Iris pigment epithelial cell (primary cell): ENCODE results near the gene TANGO2.

Experiments used
- DNase-seq: peaks from one replicate; pipeline ENCODE4 v3.0.0-alpha.2; 2011; ENCODE audit warnings: low read depth

TANGO2 gene

DNA sequence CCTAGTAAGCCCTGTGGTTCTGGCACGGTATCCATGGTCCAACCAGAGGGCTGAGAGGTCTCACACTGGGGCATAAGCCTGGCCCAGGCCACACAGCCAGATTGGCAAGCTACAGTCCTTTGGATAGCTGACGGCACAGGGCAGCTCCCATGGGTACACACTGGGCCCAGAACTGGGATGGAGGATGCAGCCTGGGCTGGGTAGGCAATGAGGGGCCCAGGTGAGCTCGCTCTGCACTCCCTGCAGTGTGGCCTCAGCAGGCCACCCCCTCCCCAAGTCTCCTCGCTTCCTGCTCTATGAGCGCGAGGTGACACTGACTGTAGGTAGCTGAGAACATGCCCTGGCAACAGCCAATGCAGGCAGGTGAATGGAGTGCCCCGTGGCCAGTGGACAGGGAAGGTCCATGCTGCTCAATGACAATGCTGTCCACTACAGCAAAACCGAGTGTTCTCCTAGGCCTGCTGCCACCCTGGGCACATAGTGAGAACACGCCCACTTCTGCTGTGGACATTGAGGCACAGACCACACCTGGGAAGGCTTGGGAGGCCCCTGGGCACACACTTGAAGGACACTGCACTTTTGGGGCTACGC is 8.1 kb upstream of the TANGO2 start:
- no peak for DNase-seq

DNA sequence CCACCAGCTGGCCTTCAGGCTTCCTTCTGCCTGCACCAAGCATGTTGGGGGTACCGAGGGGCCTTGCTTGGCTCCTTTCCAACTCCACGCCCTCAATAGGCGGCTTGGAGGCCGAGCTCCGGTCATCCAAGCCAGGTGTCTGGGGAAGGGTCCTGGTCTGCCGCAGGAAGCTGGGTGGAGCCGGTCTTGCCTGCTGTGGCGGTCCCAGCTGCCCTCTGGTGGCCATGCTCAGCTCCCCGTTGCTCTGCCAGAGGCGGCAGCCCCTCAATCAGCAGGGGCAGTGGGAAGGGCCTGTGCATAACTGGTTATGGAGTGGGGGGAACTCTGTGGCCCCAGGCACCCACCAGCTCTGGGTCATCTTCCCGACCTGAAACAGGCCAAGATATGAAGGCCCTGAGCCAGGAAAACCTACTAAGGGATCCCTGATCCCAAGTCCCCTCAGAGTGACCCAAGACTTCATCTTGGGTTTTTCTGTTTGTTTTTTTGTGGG is 7.5 kb upstream of the TANGO2 start:
- DNase-seq: peak; percentile 49

DNA sequence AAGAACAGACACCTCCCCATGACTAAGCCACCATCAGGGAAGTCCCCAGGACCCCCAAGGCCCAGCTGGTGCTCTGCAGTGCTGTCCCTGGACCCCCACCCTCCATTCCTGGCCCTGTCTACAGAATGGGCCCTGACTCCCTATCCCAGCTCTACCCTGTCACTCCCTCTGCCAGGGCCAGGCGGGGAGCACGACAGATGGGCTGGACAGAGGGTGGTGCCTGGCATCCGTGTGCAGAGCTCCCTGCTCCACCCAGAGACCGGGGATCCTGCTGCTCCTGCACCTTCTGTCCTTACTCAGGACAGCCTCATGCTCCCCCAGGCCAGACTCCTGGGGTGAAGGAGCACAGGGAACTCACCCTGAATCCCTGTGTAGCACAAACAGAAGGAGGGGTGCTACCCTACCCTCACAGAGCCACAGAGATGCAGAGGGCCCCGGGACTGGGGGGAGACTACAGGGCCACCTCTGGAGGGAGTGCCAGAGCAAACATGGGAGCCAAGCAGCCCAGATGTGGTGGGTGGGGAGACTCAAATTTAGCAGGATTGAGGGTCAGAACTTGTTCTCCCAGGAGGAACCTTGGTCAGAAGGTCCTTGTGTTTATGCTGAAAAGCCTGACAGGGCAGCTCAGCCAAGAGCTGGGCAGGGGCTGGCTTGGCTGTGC is 6.3 kb upstream of the TANGO2 start:
- no peak for DNase-seq

DNA sequence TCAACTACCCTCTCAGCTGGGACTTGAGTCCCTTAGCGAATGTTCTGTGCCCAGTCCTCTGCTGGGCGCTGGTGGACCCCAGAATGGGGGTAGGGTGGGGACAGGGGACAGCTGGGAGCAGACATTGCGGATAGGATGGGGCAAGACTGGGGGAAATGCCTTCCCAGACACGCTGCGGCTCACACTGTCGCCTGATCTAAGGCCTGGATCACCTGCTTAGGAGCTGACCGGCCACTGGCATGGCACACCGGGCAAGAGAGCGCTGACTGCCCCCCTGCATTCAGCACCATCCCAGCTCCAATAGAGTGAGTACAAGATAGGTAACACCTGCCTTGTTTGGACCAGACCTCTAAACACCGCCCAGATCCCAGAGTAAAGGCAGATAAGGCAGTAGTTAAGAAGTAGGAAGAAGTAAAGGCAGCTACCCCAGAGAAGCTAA is 5.7 kb upstream of the TANGO2 start:
- DNase-seq: no peak

DNA sequence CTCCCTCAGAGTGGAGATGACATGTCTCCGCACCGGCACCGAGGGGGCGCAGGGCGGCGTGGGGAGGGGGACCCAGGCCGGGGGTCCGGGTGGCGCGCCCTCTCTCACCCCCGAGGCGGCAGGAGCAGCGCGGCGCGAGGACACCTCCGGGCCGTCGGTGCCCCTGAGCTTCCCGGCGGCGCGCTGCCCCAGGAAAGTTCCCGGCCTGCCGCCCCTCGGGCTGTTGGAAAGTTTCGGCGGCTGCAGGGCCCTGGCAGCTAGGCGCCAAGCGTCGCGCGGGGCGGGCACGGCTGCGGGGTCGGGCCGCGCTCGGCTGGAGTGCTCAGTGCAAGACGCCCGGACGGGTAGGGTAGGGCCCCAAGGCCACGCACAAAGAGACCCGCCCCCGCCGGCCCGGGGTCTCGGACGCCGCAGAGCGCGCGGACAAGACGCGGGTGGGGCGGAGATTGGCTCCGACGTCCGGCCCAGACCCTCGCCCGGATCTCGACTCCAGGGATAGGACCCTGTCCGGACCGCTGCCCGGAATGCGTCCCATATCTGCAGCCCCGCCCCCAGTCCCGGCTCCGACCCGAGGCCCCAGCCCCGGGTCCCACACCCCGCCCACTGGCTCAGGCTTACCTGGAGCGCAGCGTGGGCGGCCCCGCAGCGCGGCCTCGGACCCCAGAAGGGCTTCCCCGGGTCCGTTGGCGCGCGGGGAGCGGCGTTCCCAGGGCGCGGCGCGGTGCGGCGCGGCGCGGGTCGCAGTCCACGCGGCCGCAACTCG is 4.8 kb upstream of the TANGO2 start:
- no peak for DNase-seq

DNA sequence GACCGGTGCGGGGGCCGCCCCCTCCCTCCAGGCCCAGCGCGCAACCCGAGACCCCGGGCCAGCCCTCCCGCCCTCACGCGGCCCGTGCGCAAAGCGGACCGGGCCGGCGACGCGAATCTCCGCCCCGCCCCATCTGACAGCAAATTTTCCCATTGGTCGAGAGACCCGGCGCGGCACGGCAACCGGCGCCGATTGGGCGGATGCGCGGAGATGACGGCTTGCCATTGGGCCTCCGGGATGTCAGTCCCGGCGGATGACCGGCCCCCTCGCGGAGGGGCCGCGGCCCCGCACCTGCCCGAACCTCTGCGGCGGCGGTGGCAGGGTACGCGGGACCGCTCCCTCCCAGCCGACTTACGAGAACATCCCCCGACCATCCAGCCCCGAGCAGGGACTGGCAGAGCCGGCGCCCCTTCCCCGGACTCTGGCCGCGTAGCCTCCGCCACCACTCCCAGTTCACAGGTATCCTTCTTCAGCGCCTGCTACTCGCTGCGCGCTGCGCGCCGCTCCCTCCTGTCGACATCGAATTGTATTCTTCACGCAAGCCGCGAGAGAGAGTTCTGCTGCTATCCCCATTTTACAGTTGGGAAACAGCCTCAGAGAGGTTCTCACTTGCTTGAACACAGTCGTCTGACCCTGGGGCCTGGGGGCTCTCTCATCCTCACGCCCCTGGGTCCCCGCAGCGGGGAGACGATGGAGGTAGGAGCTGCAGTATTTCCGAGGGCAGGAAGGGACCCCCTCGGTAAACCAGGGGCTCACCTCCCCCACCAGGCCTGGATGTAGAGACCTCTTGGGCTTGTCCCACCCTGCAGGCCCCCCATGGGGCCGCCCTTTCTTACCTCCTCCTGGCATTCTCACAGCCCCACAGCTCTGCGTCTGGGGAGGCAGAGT is 3.9 kb upstream of the TANGO2 start, which contains the start of gene ARVCF:
Gene ARVCF (minus strand): TSS at position 90 of the 888 bp plus-strand sequence. CDS start 26,029 bp downstream, outside the sequence.
- peak; percentile 85 for DNase-seq

DNA sequence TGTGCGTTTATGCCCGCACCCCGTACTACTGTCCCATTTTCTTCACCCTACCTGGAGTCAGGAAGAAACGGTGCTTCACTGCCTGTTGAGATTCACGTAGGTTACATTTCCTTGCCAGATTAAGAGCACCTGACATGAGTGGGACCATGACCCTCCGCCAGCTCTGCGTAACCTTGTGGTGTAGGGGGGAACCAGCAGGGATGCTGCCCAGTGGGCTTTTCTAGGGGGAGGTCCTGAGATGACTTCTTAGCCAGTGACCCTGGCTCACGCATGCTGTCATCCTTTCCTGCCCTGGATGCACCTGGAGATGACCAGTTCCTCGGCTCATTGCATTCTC is 3.3 kb upstream of the TANGO2 start:
- DNase-seq: no peak

DNA sequence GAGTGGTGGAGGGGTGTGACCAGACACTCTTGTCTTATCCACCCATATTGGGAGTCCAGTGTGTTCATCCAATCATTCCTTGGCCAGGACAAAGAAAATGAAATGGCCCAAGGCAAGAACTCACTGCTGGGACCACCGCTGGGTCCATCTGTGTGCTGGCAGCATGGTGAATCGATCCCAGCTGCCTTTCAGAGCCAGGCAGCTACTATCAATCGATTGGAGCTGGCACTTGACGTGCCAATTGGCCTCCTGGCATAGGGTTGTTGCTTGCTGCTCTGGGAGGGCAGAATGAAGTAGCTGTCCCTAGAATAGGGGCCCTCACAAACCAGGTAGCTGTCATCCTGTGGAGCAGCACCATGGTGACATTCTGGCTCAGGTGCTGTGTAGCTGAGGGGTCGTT is 2.9 kb upstream of the TANGO2 start:
- no peak for DNase-seq

DNA sequence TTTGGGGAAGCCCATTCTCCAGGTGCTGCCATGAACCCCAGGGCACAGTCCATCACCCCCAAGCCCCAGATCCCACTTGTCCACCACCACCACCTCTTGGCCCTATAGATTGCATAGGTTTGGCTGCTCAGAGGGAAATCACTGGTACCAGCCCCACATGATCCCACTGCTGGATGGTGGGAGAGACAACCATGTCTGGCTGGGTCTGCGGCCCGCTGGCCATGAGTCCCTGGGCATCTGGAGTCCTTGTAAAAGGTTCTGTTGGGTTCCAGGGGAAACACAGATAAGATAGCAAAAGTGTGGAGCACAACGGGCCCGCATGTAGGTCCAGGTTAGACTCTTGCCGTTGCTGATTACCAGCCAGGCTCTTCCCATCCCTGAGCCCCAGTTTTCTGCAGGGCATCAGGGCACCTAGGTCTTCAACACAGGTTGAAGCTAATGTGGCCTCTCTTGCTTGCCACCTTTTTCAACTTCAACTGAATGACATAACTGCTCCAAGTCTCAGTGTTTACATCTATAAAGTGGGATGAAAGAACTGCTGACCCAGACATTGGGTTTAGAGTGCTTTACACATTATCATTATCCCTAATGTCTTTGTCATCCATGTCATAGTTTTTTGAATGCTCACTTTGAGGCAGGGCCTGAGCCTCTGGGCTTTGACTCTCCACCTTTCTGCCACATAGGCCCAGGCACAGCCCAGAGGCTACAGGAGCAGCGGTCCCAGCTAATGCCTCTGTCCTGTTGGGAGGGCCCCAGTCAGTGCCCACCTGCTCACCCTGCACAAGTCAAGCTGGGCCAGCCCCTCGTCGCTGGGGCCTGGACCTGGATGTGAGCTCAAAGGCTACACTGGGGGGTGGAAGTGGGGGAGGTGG is 1.0 kb upstream of the TANGO2 start:
- no peak for DNase-seq

DNA sequence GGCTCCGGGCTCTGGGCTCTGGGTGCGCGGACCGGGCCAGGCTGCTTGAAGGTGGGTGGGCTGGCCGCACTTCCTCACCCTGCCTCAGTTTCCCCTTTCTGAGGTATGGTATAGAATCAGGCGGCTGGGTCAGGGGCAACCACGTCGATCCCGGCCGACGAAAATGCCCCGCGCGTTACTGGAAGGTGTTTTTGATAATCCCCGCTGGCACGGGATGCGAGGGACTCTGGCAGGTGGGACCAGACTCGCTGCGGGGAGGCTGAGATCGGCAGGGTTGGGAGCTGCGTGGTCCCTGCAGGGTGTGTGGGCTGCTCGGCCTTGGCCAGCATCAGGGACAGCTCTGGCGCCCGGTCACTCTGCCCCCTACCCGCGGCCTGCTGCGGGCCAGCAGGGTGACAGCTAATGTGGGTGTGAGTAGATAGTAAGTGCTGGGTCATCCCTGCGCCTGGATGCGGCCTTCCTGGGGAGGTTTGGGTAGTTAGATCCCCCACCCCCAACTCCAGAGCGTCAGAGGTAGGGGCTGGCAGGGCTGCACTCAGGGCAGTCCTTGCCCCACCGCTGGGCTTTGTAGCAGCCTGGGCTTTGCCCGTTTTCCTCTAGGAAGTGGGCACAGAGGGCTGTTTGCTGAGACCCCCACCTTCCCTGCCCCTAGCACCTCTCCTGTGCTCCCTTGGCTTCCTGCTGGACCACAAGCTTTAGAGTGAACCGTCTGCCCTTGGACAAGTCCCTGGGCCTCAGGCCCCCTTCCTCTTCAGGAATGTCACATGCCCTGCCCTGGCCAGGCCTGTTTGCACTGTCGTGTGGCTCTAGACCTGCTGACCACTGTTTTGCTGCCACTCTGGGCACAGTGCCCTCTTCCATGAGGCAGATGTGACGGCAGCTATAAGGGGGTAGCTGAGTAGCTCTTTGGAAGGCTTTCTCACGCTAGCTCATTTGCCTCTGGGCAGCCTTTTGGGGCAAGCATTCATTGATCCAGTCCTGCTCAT is 579 bp downstream of the TANGO2 start:
- DNase-seq: peak; percentile 21

DNA sequence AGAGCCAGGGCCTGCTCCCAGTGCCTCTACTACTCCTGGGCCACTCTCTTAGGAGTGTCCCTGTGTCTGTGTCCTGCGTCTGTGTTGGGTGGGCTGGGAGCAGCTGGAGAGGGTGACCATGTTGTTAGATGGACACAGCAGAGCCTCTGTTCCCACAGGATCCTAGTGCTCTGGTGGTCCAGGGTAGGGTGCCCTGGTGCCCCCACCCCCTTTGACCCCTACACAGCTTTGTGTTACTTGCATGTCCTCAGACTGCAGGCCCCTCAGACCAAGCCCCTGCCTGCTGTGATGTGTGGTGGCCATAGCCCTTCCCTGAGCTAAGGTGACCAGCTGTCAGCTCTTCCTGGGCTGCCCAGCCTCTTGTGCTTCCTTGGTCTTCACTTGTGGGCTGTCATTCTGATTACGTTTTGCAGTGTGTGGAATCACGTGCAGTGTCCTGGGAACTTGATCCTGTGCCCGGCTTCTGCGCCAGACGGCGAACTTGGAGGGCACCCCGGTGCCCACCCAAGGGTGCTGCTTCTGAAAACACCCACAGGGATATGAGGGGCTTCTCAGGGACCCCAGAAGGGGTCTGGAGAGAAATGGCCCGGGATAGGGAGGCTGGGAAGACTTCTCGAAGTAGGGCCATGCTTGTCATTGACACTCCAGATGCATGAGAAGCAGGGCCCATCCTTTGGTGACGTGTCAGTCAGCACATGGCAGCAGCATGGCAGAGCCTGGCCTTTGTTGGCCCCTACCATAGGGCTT is 1.5 kb downstream of the TANGO2 start:
- no peak for DNase-seq

DNA sequence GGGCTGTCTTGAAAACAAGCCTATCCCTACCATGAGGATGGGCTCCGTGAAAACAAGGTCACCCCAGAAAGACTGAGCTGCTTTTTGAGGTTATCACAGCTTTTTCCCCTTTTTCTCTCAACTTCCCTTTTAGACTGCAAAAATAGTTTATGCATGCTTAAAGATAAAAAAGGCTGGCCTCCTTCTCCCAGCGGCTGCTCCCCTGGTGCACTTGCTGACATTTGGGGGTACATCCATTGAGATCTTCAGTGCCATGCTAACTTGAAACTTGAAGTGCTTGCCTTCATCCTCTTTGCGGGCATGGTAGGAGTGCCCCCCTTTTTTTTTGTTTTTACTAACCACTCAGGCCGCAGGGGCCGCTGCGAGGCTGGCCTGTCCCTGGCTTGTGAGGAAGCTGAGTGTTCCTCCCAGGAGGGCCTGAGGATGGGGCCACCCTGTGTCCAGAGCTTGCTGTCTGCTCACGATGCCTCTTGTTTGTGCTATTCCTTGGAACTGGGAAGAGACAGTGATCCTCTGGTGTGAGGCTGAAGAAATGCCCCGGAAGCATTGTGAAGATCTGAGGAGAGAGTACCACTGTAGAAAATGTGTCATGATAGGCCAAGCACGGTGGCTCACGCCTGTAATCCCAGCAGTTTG is 2.2 kb downstream of the TANGO2 start:
- DNase-seq: no peak

DNA sequence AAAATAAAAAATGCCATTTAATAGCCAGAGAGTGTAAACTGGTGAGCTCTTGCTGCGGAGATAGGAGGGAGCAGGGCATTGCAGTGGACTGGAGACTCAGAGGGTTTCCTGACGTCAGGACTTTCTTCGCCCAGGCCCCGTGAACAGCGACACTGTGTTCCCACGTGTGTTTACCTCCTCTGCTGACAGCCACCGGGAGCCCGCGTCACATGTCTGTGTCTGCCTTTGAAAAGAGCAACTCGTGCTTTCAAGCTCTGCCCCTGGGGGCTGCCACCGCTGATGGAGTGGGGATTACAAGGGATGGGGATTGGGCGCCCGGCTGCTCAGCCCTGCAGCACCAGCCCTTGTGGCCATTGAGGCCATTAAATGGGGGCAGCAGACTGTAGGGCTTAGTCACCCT is 3.3 kb downstream of the TANGO2 start:
- no peak for DNase-seq

DNA sequence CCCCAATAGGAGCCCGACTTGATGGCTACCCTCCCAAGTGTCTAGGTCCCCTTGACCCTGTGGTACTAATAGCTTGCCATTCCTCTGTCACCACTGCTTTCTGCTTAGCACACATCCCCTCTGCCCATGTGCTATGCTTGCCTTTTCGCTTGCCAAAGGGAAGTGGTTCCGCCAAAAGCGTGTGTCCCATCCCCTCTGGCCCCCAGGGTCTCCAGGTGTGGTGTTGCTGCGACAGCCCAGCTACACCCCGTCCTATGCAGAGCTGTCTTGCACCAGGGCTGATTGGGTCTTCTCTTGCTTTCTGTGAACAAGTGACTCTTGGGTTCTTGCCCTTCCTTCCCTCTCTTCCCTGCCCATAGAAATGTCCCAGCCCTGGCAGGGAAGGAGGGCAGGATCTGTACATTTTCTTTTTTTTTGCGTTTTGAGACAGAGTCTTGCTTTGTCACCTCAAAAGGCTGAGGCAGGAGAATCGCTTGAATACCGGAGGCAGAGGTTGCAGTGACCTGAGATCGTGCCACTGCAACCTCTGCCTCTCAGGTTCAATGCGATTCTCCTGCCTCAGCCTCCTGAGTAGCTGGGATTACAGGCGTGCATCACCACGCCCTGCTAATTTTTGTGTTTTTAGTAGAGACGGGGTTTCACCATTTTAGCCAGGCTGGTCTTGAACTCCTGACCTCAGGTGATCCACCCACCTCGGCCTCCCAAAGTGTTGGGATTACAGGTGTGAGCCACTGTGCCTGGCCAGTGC is 3.9 kb downstream of the TANGO2 start:
- DNase-seq: no peak

DNA sequence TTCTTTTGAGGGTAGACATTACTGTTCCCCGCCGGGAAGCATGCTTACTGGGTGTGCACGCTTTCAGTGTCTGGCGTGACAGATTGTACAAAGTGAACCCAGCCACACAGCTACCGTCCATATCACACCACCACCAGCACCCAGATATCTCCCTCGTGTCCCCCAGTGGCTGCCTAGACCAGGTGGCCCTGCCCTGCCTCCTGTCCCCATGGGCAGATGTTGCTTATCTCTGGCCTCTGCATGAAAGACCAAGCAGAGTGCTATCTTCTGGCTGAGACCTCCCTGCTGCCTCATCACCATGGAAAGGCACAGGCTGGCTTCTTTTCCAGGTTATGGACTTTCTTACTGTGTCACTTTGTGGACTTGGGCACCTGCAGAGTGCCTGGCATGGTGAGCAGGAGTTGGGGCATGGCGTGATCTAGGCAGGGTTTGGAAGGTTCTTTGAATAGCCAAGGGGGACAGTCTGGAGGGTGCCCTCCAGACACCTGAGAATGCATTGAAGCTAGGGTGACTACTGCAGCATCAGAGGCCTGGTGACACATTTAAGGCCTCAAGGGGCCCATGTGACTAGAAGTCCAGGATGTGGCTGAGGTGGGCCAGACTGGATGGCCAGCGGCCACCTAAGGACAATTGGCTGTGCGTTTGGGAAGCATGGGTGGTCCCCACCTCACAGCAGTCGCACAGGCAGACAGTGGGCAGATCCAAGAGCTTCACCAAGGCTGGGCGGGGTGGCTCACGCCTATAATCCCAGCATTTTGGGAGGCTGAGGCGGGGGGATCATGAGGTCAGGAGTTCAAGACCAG is 4.7 kb downstream of the TANGO2 start:
- no peak for DNase-seq

DNA sequence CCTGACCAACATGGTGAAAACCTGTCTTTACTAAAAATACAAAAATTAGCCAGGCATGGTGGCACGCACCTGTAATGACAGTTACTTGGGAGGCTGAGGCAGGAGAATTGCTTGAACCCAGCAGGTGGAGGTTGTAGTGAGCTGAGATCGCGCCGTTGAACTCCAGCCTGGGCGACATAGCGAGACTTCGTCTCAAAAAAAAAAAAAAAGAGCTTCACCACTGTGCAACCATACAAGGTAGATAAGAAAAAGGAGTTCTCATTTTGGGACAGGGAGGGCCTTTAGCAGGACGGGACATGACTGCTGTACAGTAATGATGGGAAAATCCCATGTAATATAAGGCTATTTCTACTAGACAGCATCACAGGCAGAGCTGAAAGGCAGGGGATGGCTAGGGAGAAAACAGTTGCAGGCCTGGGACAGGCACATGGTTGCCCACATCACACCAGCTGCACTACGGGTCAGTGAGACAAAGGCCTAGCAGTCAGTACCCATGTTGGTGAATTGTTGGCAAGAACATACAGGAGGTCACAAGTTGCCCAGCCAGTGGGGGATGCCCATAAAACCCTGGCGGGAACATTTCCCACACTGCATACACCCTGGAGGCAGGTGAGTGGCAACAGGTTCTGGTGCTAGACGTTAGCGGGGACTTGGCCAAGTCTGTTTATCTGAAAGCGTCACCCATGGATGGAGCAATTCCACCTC is 5.4 kb downstream of the TANGO2 start:
- DNase-seq: no peak
